Stimulated activated CD8-positive, alpha-beta memory T cell treated with anti-CD3 and anti-CD28 coated beads, Interleukin-15, amount 100 ng/mL, for 48 hours (primary cell): ENCODE measurements around the gene IMMP2L.
"Not testable (repeated sequence)": the region's sequence is repeated elsewhere in the genome, so short reads cannot be mapped to it uniquely, and the experiment has no call there.

ENCODE experiments used
- DNase-seq, 2 donors: peaks; one replicate each; pipeline ENCODE4 v3.0.0-alpha.2; 2020; ENCODE audit warnings: low read depth in 2 of 2

Gene IMMP2L

DNA sequence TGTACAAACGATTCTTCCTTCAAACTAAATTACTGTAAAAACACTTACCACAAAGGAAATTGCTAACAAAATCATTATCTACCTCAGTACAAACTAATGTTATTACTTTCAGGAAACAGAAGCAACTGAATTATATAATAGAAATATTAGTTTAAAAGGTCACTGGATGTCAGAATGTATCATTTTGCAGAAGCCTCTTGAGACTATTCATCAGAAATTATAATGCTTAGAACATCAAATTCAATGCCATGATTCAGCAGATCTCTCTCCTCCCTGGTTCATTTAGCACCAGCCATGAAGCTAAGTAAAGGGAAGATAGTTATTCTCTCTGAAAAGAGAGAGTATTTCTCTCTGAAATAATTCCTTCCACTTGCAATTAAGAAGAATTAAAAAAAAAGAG lies 223.3 kb downstream of the IMMP2L start:
- no peak for DNase-seq

DNA sequence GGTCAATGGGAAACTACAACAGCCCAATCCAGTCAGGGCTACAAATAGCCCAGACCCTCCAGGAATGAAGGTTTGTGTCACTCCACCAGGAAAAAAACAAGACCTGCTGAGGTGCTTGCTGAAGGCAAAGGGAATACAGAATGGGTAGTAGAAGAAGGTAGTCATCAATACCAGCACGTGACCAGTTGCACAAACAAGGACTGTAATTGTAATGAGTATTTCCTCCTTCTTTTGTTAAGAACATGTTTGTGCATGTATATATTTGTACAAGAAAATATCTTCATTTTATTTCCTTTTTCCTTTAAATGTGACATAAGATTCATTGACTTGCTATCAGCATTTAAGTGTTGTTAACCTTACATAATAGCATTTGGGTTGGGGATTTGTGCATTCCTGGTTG lies 229.3 kb downstream of the IMMP2L start:
- DNase-seq, result no peak

DNA sequence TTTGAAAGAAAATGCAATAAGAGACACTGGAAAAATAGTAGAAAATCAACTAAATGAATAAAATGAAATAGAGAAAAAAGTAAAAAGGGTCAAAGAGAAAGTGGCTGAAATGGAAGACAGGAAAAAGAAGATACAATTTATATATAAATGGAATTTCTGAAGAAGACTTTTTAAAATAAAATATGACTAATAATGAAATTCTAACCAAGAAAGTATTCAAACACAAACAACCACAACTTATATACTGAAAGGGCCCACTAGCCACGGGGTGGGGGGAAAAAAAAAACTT lies 232.1 kb downstream of the IMMP2L start:
- no peak for DNase-seq

DNA sequence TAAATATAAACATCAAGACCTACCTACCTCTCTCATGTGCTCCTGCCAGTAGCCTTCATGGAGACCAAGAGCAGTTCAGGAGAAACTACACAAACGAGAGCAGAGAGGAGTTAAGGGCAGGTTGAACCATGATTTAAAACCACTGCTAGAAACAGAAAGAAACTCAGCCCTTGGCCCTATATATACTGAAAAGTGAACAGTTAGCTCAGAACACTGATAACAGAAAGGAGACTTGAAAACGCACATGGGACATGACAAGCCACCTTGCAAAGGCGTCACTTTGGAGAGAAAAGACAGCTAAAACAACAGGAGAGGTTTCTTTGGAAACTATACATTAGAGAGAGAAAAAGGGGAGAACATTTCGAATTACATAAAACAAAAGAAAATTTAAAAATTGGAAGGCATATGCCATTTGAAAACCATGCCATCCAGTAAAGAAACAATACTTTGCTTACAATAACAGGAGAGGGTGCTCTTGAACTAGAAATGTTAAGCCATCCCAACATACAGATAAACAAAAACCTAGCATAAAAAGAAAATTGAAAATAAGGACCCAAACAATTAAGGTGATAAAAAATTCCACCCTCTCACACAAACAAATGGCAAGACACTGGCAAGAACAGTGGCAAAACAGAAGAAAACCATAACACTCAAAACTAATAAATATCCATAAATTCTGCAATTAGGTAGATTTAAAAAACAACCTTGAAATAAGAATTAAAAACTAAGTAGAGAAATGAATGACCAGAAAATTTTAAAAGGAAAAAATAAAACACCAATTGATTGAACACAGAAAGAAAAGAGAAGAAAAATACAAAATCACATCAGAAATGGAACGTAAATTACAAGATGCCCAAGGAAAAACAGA lies 232.7 kb downstream of the IMMP2L start:
- no peak for DNase-seq

DNA sequence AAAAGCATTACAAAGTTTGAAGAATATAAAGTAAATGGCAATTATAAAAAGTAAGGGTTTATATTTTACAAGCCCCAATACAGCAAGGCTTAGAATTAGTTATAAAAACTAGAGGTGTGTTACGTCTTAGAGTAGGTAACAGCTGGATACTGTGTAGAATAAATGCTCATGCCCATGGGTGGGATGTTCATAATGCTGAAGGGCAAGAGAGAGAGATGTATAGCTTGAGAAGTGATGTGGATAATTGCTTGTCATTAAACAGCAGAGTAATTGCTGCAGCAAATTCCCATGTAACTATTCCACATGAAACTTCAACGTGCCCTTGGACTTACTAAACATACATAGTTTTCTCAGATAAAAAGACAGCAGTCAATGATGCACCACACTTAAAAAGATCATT lies 233.8 kb downstream of the IMMP2L start:
- DNase-seq, result no peak

DNA sequence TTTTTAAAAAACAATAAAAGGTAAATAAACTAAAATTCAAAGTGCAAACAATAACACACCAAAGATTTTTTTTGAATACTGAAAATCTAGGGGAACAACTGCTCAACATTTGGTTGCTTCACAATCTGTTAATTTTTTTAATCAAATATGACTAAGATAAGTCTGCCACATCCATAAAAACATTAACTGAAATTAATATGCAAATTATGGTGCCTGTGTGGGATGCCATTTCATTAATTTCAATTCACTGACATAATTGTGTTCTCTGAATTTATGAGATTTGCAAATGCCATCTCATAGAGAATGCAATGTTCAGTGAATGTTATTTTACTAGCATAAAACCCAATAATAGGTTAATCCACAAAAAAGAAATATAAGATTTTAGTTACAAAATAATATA lies 237.5 kb downstream of the IMMP2L start:
- DNase-seq, result no peak

DNA sequence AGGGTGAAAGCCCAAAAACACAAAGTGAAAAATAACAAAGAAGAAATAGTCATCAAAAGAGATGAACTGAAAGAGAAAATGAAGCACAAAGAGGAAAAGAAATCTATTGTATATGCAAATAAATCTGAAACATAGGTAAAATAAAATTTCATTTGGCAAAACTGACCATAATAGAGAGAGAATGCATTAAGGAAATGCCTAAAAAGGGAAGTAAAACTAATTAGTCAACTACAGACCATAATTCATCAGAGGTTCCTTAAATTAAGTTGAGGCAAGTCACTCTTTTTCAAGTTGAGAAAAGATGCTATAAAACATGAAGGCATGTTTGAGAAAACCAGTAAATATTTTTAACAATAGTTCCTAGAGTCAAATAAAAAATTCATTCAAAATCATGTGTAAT lies 238.1 kb downstream of the IMMP2L start:
- no peak for DNase-seq

DNA sequence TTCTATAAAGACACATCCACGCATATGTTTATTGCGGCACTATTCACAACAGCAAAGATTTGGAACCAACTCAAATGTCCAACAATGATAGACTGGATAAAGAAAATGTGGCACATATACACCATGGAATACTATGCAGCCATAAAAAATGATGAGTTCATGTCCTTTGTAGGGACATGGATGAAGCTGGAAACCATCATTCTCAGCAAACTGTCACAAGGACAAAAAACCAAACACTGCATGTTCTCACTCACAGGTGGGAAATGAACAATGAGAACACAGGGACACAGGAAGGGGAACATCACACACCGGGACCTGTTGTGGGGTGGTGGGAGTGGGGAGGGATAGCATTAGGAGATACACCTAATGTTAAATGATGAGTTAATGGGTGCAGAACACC lies 238.6 kb downstream of the IMMP2L start:
- DNase-seq, result not testable (repeated sequence)

DNA sequence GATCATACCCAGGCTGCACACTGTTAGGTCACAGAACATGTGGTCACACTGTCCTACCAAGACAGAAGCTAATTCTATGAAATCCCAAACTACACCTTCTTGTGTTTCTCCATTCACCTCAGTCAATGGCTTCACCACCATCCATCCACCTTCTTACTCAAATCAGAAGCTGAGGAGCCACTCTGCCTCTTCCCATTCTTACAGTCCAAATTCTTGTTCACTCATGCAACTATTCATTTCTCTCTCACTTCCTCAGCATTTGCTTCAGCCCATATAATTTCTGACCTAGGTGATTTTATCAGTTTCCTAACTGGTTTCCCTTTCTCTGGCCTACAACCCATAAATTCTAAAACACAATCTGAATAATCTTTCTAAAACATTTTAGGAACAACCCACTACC lies 242.2 kb downstream of the IMMP2L start:
- no peak for DNase-seq

DNA sequence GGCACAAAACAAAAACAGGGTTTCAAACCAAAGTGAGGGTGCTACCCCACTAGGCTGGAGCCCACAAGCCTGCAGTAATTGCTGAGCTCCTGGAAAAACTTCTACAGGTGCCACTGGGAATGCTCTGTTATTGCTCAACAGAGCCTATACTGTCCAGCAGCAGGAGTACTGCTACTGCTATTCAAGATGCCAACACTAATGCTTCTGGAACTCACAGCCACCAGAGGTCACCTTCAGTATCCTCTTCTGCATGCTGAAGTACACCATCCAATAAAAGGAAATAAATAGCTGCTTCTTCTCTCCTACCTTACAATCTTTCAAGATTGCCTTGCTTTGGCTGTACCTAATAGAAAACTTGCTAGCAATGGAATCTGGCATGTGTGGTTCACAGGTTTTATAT lies 249.3 kb downstream of the IMMP2L start:
- DNase-seq, result no peak

DNA sequence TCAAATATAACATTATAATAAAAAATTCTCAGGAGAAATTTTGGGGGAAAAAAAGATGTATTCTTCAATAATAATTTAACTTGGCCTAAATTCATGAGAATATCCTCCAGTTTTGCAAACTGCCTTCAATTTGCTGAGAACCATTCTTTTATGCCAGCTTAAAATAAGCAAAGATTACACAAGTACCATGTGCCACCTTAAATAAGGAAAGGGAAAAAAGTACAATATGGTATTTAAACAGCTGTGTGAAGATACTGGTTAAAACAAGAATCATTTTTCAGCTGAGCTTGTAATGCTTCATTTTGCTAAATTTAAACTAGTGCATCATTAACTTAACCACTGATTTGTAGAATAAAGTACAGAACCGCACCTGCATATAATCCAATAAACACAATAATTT lies 253.6 kb downstream of the IMMP2L start:
- no peak for DNase-seq

DNA sequence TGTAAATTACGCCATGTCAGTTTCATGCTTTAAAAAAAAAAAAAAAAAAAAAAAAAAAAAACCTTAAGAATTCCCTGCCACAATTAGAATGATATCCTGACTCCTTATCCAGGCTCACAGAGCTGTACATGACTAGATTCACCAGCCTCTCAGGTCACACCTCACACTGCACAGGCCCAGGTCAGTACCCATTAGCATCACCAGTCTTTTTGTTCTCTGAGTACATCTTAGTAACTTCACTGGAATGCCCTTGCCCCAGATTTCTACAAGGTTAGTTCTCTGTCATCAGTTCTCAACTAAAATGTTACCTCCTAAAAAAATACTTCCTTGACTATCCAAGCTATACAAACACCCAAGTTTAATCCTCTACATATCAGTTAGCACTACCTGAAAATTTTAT lies 260.4 kb downstream of the IMMP2L start:
- DNase-seq, result no peak

DNA sequence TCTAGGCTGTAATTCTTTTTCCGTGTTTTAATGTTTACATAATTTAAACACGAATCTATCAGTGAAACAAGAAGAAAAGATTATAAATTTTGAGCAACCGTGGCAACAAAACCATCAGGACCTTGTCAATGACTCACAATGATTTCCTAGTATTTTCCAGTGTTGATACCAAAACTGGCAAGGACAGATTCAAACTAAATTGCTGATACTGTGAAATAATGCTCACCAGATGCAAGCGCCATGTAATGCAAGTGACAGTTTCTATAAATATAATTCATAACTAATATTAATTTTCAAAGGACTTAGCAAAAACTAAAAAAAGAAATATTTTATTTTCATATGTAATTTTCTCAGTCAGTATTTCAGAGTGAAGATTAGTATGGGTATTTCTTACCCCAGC lies 267.8 kb downstream of the IMMP2L start:
- DNase-seq, result no peak

DNA sequence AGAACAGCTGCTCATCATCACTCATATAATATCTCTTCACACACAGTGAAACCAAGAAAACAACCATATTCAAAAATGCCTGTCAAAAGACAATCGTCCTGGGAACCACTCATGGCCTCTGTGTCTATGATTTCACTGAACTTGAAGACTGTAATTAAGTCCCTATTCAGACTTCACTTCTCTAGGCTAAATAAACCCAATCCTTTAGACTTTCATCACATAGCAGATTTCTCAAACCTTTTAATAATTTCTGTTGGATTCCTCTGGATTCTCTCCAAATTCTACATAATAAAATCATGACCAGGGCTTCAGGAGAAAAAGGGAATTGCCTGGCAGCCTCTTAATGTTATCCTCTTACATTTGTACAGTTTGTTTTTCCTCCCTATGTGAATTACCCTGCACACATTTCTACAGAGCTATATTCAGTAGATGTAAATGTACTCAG lies 270.2 kb downstream of the IMMP2L start:
- DNase-seq, result no peak

DNA sequence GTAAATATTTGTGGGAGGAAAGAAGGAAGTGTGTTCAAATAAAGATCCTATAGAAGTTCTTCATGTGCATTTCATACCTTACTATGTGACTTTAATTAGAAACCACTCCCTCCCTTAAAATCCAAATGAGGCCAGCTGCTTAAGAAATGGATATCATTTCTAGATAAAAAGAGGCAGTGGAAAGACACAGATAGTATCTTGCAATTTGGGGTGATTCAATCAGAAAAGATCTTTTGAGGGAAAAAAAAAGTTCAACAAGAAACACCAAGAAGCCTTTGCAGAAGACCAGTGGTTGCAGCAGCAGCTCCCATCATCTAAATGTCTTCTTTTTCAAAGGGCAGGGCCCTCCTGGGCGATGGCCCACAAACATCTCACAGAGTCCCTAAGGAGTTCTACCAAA lies 271.3 kb downstream of the IMMP2L start:
- DNase-seq, result no peak

DNA sequence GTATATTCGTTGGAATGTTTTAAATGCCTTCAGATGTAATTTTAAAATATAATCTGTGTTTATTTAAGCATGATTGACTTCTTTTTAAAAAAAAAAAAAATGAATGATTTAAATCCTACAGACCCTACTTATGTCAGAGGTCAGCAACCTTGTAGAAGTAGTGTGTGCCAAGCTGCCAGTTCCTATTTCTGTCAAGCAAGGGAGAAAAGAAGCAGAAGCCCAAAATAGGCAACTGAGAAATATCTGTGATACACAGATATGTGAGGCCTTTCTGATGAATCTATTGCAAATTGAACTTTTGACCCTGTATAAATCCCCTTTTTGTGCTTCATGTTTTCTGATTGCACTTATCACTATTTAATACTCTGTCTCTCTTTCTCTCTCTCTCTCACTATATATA lies 271.9 kb downstream of the IMMP2L start:
- no peak for DNase-seq

DNA sequence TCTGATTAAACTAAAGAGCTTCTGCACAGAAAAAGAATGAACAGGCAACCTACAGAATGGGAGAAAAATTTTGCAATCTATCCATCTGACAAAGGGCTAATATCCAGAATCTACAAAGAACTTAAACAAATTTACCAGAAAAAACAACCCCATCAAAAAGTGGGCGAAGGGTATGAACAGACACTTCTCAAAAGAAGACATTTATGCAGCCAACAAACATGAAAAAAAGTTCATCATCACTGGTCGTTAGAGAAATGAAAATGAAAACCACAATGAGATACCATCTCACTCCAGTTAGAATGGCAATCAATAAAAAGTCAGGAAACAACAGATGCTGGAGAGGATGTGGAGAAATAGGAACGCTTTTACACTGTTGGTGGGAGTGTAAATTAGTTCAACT lies 273.9 kb downstream of the IMMP2L start:
- not testable (repeated sequence) for DNase-seq

DNA sequence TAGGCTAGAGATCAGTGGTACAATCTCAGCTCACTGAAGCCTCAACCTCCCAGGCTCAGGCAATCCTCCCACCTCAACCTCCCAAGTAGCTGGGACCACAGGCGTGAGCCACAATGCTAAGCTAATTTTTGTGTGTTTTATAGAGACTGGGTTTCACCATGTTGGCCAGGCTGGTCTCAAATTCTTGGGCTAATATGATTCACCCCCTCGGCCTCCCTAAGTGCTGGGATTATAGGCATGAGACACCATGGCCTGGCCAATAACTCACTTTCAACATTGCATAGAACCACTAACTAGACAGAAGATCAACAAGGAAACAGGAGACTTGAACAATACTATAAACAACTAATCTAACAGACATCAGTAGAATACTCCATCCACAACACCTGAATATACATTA lies 279.7 kb downstream of the IMMP2L start:
- DNase-seq, result no peak

DNA sequence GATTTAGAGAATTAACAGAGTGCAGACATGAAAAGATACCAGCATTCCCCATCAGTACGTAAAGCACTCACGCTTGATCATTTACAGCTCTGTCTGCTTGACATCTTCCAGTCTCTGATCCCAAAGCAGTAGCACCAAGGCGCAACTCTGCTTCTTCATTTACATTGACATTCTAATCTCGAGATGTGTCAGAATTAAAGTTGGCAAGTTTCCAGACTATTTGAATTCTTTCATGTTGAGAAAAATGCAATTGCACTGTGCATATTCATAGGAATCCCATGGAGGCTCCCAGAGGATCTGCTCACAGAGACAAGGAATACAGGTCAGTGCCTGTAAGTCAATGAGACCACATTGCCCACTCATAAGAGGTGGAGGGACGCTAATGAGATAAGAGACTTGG lies 287.4 kb downstream of the IMMP2L start:
- no peak for DNase-seq

DNA sequence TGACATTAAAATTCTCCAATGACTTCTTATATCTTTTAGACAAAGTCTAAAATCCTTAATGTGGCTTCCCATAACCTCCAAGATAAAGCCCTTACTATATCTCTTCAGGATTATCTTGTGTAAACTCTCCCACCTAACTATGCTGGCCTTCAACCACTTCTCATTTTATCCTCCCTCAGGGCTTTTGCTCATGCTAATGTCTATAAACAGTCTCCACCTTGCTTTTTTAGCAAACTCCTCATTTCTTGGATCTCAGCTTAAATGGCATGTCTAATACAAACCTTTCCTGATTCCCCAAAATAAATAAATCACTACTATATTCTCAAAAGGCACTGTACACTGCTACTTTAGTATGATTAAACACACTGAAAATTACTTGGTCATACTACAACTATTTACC lies 290.2 kb downstream of the IMMP2L start:
- no peak for DNase-seq

DNA sequence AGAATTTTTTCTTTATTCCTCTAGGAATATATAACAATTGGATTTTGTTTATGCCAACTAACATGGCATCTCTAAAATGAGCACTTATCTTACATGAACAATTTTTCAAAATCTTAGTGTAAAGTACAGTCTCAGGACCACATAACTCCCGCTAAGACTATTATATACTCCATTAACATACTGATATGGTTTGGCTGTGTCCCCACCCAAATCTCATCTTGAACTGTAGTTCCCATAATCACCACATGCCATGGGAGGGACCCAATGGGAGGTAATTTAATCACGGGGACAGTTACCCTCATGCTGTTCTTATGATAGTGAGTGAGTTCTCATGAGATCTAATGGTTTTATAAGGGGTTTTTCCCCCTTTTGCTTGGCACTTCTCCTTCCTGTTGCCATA lies 291.5 kb downstream of the IMMP2L start:
- not testable (repeated sequence) for DNase-seq

DNA sequence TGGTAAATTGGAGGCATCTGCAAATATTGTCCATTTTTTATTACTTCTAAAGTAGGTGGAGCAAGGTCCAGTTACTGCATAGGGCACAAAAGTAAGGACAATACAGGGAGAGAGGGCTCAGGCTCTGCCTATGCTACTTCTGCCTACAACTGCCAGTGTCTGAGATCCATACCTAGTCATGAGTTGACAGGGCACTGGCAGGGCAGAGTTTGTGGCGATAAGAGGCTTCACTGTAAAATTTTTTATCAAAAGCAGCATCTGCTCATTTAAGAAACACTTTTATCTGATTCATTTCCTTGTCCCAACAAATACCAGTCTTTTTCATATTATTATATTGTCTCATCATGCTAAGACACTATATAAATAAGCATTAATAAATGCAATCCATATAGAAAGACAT lies 293.4 kb downstream of the IMMP2L start:
- DNase-seq, result no peak

DNA sequence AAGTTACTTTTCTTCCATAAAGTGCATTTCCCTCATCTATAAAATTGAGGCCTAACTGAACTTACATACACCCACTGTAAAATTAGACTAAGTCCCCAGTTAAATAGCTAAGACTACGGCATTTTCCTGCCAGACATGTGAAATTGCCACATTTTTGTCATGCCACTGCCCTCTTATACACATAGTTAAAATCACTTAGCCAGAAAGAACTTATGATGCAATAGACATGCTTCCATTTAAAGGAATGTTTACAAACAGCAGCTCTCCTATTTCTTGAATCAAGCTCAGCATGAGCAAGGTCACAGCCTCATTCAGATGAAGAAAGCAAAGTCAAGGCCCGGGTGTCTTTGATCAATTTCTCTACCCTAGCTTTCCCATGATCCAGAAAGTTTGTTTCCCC lies 295.7 kb downstream of the IMMP2L start:
- DNase-seq, result no peak

DNA sequence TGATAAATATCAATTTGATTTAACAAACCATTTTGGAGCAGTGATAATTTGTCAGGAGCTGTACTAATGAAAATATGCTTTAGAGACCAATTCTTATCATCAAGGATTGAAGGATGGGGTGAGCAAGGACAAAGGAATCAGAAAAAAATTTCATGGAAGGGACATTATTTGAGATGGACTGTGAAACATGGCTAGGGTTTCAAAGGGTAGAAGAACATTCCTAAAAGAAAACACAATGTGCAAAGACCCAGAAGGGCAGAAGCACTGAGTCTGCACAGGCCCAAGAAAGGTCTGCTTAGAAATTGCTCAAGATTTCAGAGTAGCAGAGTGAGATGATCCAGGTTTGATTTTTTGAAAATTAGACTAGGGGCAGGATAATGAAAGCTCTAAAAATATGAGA lies 296.9 kb downstream of the IMMP2L start:
- no peak for DNase-seq
